ENCODE results near the gene LTA4H.

Gene LTA4H

GRCh38 chr12:96056646-96057455 is 21.5 kb upstream of the LTA4H start:
- no peak for DNase-seq

- DNase-seq: no peak
These were observed 18.8 kb upstream of the LTA4H start for GRCh38 chr12:96054244-96054610.

DNA sequence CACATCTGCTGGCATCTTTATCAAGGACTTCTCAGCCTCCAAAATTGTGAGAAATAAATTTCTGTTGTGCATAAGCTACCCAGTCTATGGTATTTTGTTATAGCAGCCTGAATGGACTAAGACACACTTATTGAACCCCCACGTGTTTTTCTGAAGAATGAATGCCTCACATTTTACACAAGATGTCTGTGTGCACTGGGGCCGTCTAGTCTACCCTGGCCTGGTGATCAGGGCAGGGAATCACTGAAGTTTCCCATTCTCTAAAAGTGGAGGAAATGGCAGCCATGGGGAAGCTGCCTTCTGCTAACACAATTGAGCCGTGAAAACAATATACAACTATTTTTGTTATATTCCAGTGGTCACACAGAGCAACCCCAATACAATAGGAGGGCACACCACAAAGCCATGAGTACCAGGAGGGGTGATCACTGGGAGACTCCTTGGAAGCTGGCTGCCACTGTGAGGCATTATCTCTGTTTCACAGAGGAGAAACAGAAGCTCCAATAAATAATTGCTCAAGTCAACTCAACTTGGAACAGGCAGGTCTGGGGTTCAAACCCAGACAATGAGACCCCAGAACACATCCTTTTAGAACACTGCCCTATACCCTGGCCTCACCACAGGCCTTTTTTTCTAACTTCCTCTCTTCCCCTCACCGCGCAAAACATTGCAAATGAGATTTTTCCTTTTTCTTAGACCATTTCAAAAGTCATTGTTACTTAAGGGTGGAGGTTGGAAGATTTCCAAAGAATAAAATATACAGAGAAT is 18.3 kb upstream of the LTA4H start:
- no peak for DNase-seq

GRCh38 chr12:96051756-96052485 is 16.5 kb upstream of the LTA4H start:
- no peak for DNase-seq

GRCh38 chr12:96050139-96050538 is 14.8 kb upstream of the LTA4H start:
- DNase-seq: no peak

- DNase-seq: no peak
These were observed 13.7 kb upstream of the LTA4H start for GRCh38 chr12:96049101-96049500.

- DNase-seq: no peak
These were observed 13.1 kb upstream of the LTA4H start for GRCh38 chr12:96048393-96048969.

GRCh38 chr12:96047229-96048211 is 12.1 kb upstream of the LTA4H start:
- no peak for DNase-seq

DNA sequence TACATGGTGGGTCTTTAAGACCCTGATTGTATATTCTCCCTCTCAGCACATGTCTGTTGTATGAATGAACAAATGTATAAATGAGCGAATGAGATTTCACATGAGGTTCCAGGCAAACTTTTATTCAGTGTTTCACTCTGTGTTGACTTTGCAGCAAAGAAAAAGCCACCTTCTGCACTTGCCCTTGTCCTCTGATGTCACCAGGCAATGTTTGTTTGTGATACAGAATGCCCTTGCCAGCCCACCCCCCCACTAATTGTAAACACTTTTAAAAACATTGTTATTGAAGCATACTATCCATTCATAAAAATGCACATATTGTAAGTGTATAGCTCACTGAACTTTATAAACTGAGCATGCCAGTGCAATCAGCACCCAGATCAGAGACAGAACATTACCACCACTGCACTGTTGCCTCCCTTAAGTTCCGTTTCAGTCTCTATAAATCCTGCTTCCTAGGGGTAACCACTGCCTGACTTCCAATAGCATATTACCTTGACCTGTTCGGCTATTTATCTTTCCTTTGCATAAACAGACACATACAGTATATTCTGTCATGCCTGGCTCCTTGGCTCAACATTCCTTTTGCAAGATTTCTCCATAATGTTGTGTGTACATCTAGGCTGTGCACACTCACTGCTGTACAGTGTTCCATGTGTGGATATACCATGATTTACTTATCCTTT is 11.3 kb upstream of the LTA4H start:
- no peak for DNase-seq

DNA sequence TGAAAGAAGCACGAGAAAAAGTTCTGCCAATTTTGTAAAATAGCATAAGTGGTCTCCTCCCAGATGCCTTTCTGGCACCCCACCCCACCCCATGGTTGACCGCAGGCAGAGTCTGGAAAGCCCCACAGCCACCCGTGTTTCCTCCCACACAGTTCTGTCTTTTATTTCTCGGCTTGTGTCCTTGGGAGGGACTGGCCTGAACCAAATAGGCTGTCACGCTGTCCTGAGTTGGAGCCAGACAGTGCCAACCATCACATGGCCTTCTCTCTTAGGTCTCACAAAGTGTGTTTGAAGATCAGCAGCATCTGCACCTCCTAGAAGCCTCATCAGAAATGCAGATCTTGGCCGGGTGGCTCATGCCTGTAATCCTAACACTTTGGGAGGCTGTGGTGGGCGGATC is 10.2 kb upstream of the LTA4H start:
- DNase-seq: no peak

DNA sequence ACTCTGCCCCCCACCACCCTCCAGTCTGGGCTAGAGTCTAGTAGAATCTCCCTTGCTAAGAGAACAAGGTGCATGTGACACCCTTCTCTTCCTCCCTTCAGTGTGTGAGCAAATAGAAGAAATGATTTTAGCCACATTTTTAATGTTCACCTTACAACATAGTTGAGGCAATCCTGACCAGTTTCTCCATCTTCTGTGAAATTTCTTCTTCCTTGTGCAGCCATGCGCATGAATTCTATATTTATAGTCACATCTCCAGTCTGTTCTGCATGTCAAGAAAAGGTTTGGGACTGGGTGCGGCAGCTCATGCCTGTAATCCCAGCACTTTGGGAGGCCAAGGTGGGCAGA is 9.5 kb upstream of the LTA4H start:
- DNase-seq: no peak

GRCh38 chr12:96044017-96044942 is 8.9 kb upstream of the LTA4H start:
- no peak for DNase-seq

DNA sequence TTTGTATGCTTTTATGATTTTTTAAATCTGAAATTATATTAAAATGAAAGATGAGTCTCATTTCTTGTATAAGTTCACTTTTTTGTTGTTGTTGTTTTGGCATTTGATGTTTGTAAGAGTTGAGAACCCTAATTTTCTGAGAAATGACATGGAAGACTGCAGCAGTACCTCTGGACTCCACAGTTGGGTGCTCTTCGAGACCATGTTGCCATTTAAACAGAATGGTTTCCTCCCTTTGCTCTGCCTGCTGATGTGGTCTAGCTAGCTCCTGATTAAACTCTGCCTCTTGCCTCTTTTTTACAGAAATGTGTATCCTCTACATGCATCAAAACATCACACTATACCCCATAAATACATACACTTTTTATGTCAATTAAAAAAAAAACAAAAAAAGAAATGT is 5.8 kb upstream of the LTA4H start:
- no peak for DNase-seq

DNA sequence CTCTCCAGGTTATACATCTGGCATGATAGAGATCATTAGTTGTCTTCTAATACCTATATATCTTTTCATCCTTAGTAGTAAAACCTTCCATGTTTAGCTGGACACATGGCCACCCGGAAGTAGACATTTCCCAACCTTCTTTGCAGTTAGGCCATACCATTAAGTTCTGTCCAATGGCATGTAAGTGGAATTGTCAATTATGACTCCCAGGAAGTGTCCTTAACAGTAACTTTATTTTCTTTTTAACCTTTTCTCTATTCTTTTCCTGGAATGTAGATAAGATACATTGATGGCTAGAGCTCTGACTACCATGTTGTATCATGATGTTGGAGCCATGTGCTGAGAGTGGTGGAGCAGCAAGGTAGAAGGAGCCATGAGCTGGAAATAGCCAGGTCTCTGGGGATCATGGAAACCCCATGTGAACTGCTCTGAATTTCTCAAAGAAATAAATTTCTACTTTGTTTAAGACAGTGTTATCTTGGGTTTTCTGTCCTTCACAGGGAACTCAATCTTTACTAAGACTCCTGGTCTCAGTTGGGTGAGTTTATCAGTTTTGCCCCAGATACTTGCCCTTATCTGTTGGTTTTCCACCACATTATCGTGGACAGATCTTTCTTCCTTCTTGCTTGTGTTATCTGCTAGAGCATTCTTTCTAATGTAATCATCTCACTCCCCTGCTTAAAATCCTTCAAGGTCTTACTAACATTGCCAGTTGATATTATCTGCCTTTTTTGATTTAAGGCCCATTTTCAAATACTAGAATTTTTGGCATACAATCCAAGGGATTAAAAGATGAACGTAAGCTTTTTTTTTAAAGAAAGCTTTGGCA is 5.1 kb upstream of the LTA4H start:
- DNase-seq: no peak

DNA sequence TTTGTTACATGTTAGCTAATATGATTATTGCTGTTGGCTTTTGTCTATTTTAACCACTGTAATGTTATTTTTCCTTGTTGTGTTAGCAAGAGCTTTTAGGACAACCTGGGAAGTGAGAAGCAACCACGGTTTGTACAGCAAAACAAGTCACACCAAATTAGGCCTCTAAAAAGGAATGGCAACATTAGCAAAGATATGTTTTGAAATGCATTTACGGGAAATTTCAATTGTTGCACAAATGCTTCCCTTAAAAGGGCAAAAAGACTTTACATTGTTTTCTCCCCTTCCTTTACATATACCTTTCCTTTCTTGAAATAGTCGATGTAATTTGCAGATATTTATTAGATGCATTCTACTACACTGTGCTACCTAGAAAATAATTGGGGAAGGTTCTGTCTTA is 4.1 kb upstream of the LTA4H start:
- no peak for DNase-seq

GRCh38 chr12:96036765-96037455 is 1.5 kb upstream of the LTA4H start:
- DNase-seq: no peak

- DNase-seq: no peak
These were observed 635 bp downstream of the LTA4H start for GRCh38 chr12:96034621-96035282.
